NCI-H128 (cell line): ENCODE results near the gene BCAR3.
"Not testable (repeated sequence)": the region's sequence is repeated elsewhere in the genome, so short reads cannot be mapped to it uniquely, and the experiment has no call there.

ENCODE experiments used
- DNase-seq: peaks from one replicate; lab custom pipeline; 2025; ENCODE audit not compliant: unreplicated experiment; lab: John Stamatoyannopoulos, UW

The BCAR3 gene

GRCh38 chr1:93671099-93671621 lies 10.5 kb downstream of the BCAR3 start:
- DNase-seq: no peak

GRCh38 chr1:93670141-93670540 lies 11.5 kb downstream of the BCAR3 start:
- DNase-seq: no peak

GRCh38 chr1:93669369-93669768 lies 12.3 kb downstream of the BCAR3 start:
- DNase-seq: no peak

GRCh38 chr1:93668951-93669350 lies 12.7 kb downstream of the BCAR3 start:
- DNase-seq: no peak

GRCh38 chr1:93668121-93668520 lies 13.5 kb downstream of the BCAR3 start:
- DNase-seq: no peak

GRCh38 chr1:93667642-93668041 lies 14.0 kb downstream of the BCAR3 start:
- no peak for DNase-seq

GRCh38 chr1:93666613-93667384 lies 14.8 kb downstream of the BCAR3 start:
- DNase-seq: no peak

GRCh38 chr1:93665015-93665414 lies 16.6 kb downstream of the BCAR3 start:
- DNase-seq: no peak

- DNase-seq: no peak
These were observed 18.4 kb downstream of the BCAR3 start for GRCh38 chr1:93663208-93663614.

GRCh38 chr1:93662481-93663207 lies 19.0 kb downstream of the BCAR3 start:
- DNase-seq: no peak

GRCh38 chr1:93661829-93662474 lies 19.7 kb downstream of the BCAR3 start:
- DNase-seq: no peak

- DNase-seq: not testable (repeated sequence)
These were observed 20.3 kb downstream of the BCAR3 start for GRCh38 chr1:93661341-93661740.

GRCh38 chr1:93659822-93660503 lies 21.7 kb downstream of the BCAR3 start:
- no peak for DNase-seq

GRCh38 chr1:93658188-93658587 lies 23.4 kb downstream of the BCAR3 start:
- no peak for DNase-seq

GRCh38 chr1:93656491-93656890 lies 25.1 kb downstream of the BCAR3 start:
- no peak for DNase-seq

GRCh38 chr1:93653656-93654055 lies 28.0 kb downstream of the BCAR3 start:
- no peak for DNase-seq

GRCh38 chr1:93652323-93652949 lies 29.2 kb downstream of the BCAR3 start:
- no peak for DNase-seq

- DNase-seq: no peak
These were observed 29.9 kb downstream of the BCAR3 start for GRCh38 chr1:93651695-93652094.

- not testable (repeated sequence) for DNase-seq
These were observed 31.5 kb downstream of the BCAR3 start for GRCh38 chr1:93650159-93650558.

GRCh38 chr1:93649231-93649630 lies 32.4 kb downstream of the BCAR3 start:
- DNase-seq: no peak

- DNase-seq: no peak
These were observed 33.0 kb downstream of the BCAR3 start for GRCh38 chr1:93648656-93649055.
